T-helper 2 cell treated with Interferon-gamma antibody and Interleukin-4, amounts not matched to agents 5 μg/mL and 100 μg/mL, for 36 hours (primary cell): ENCODE measurements around the gene RBPMS2.

ENCODE experiments used
- DNase-seq: peaks from one replicate; pipeline ENCODE4 v3.0.0; 2021; ENCODE audit warnings: low spot score
- H3K27ac Mint-ChIP-seq: one replicate; pipeline ENCODE4 v1.8.0; 2021; ENCODE audit warnings: mild to moderate bottlenecking, mixed read lengths
- H3K27me3 Mint-ChIP-seq: one replicate; pipeline ENCODE4 v1.8.0; 2021; ENCODE audit warnings: low read depth, mixed read lengths
- H3K36me3 Mint-ChIP-seq: one replicate; pipeline ENCODE4 v1.8.0; 2021; ENCODE audit warnings: low read depth, mixed read lengths
- H3K4me1 Mint-ChIP-seq: one replicate; pipeline ENCODE4 v1.8.0; 2021; ENCODE audit warnings: low read depth, mixed read lengths
- H3K4me3 Mint-ChIP-seq: one replicate; pipeline ENCODE4 v1.8.0; 2022; ENCODE audit warnings: mild to moderate bottlenecking, moderate library complexity, mixed read lengths
- H3K9me3 Mint-ChIP-seq: one replicate; pipeline ENCODE4 v1.8.0; 2021; ENCODE audit warnings: mixed read lengths

Gene RBPMS2

GRCh38 chr15:64774629-64775493, 528 bp downstream of the RBPMS2 start:
- peaks cover 72% of the 10 kb centered on the region for H3K27me3 Mint-ChIP-seq
- H3K36me3 Mint-ChIP-seq: no peaks in the 10 kb centered on the region
- H3K4me1 Mint-ChIP-seq: no peaks in the 10 kb centered on the region
- H3K9me3 Mint-ChIP-seq: no peaks in the 10 kb centered on the region
- no peak overlapping the region for H3K27ac Mint-ChIP-seq
- H3K4me3 Mint-ChIP-seq: peak overlapping the region; percentile 6
- DNase-seq: no peak

- Mint-ChIP-seq H3K27me3 (peaks cover 66% of the 10 kb centered on the region), H3K36me3 (no peaks in the 10 kb centered on the region), H3K4me1 (no peaks in the 10 kb centered on the region), H3K4me3 (peak overlapping the region; percentile 6), H3K9me3 (no peaks in the 10 kb centered on the region), H3K27ac (no peak overlapping the region)
- DNase-seq: no peak
These were observed 1.3 kb downstream of the RBPMS2 start for GRCh38 chr15:64774037-64774628.

- Mint-ChIP-seq H3K36me3 (no peaks in the 10 kb centered on the region), H3K4me3 (peak overlapping the region; percentile 6), H3K4me1 (no peaks in the 10 kb centered on the region), H3K27me3 (peaks cover 62% of the 10 kb centered on the region), H3K27ac (no peak overlapping the region), H3K9me3 (no peaks in the 10 kb centered on the region)
- DNase-seq: no peak
These were observed 1.8 kb downstream of the RBPMS2 start for GRCh38 chr15:64773606-64774005.

GRCh38 chr15:64772964-64773363, 2.4 kb downstream of the RBPMS2 start:
- peaks cover 1% of the 10 kb centered on the region for H3K4me1 Mint-ChIP-seq
- no peak overlapping the region for H3K27ac Mint-ChIP-seq
- no peak for DNase-seq
- H3K36me3 Mint-ChIP-seq: no peaks in the 10 kb centered on the region
- peaks cover 56% of the 10 kb centered on the region for H3K27me3 Mint-ChIP-seq
- no peak overlapping the region for H3K4me3 Mint-ChIP-seq
- no peaks in the 10 kb centered on the region for H3K9me3 Mint-ChIP-seq

GRCh38 chr15:64772488-64772887, 2.9 kb downstream of the RBPMS2 start:
- no peaks in the 10 kb centered on the region for H3K9me3 Mint-ChIP-seq
- H3K4me1 Mint-ChIP-seq: peaks cover 3% of the 10 kb centered on the region
- H3K4me3 Mint-ChIP-seq: no peak overlapping the region
- no peak for DNase-seq
- no peak overlapping the region for H3K27ac Mint-ChIP-seq
- peaks cover 52% of the 10 kb centered on the region for H3K27me3 Mint-ChIP-seq
- no peaks in the 10 kb centered on the region for H3K36me3 Mint-ChIP-seq

- H3K27me3 Mint-ChIP-seq: peaks cover 33% of the 10 kb centered on the region
- H3K4me1 Mint-ChIP-seq: peaks cover 3% of the 10 kb centered on the region
- no peak overlapping the region for H3K4me3 Mint-ChIP-seq
- no peak for DNase-seq
- H3K27ac Mint-ChIP-seq: no peak overlapping the region
- H3K9me3 Mint-ChIP-seq: no peaks in the 10 kb centered on the region
- no peaks in the 10 kb centered on the region for H3K36me3 Mint-ChIP-seq
These were observed 4.8 kb downstream of the RBPMS2 start for GRCh38 chr15:64770626-64771025.

GRCh38 chr15:64767203-64767602, 8.2 kb downstream of the RBPMS2 start:
- Mint-ChIP-seq H3K9me3 (no peaks in the 10 kb centered on the region), H3K4me1 (peaks cover 3% of the 10 kb centered on the region), H3K27ac (peak overlapping the region; percentile 31), H3K27me3 (peaks cover 9% of the 10 kb centered on the region), H3K36me3 (no peaks in the 10 kb centered on the region), H3K4me3 (no peak overlapping the region)
- no peak for DNase-seq

- Mint-ChIP-seq H3K27me3 (peaks cover 6% of the 10 kb centered on the region), H3K27ac (peak overlapping the region; percentile 52), H3K9me3 (no peaks in the 10 kb centered on the region), H3K36me3 (no peaks in the 10 kb centered on the region), H3K4me1 (peaks cover 3% of the 10 kb centered on the region), H3K4me3 (no peak overlapping the region)
- DNase-seq: no peak
These were observed 9.3 kb downstream of the RBPMS2 start for GRCh38 chr15:64766058-64766457.

- no peaks in the 10 kb centered on the region for H3K36me3 Mint-ChIP-seq
- no peak for DNase-seq
- H3K27me3 Mint-ChIP-seq: no peaks in the 10 kb centered on the region
- no peak overlapping the region for H3K4me3 Mint-ChIP-seq
- no peaks in the 10 kb centered on the region for H3K9me3 Mint-ChIP-seq
- peaks cover 3% of the 10 kb centered on the region for H3K4me1 Mint-ChIP-seq
- H3K27ac Mint-ChIP-seq: no peak overlapping the region
These were observed 11.5 kb downstream of the RBPMS2 start for GRCh38 chr15:64763874-64764273.

- no peaks in the 10 kb centered on the region for H3K9me3 Mint-ChIP-seq
- H3K4me1 Mint-ChIP-seq: peaks cover 3% of the 10 kb centered on the region
- DNase-seq: no peak
- H3K4me3 Mint-ChIP-seq: no peak overlapping the region
- no peaks in the 10 kb centered on the region for H3K27me3 Mint-ChIP-seq
- H3K27ac Mint-ChIP-seq: no peak overlapping the region
- no peaks in the 10 kb centered on the region for H3K36me3 Mint-ChIP-seq
These were observed 11.9 kb downstream of the RBPMS2 start for GRCh38 chr15:64763462-64763861.

- H3K9me3 Mint-ChIP-seq: no peaks in the 10 kb centered on the region
- no peaks in the 10 kb centered on the region for H3K27me3 Mint-ChIP-seq
- H3K36me3 Mint-ChIP-seq: no peaks in the 10 kb centered on the region
- no peak overlapping the region for H3K4me3 Mint-ChIP-seq
- H3K27ac Mint-ChIP-seq: no peak overlapping the region
- peaks cover 2% of the 10 kb centered on the region for H3K4me1 Mint-ChIP-seq
- no peak for DNase-seq
These were observed 12.4 kb downstream of the RBPMS2 start for GRCh38 chr15:64763021-64763420.

- Mint-ChIP-seq H3K27me3 (peaks cover under 1% of the 10 kb centered on the region), H3K4me1 (no peaks in the 10 kb centered on the region), H3K4me3 (no peak overlapping the region), H3K27ac (no peak overlapping the region), H3K9me3 (no peaks in the 10 kb centered on the region), H3K36me3 (no peaks in the 10 kb centered on the region)
- no peak for DNase-seq
These were observed 12.8 kb downstream of the RBPMS2 start for GRCh38 chr15:64762546-64762945.

GRCh38 chr15:64761156-64761555, 14.2 kb downstream of the RBPMS2 start:
- Mint-ChIP-seq H3K4me1 (no peaks in the 10 kb centered on the region), H3K36me3 (no peaks in the 10 kb centered on the region), H3K4me3 (no peak overlapping the region), H3K27ac (no peak overlapping the region), H3K27me3 (peaks cover 6% of the 10 kb centered on the region), H3K9me3 (no peaks in the 10 kb centered on the region)
- DNase-seq: no peak

GRCh38 chr15:64760056-64760455, 15.3 kb downstream of the RBPMS2 start:
- Mint-ChIP-seq H3K9me3 (no peaks in the 10 kb centered on the region), H3K27me3 (peaks cover 6% of the 10 kb centered on the region), H3K4me3 (no peak overlapping the region), H3K27ac (no peak overlapping the region), H3K36me3 (no peaks in the 10 kb centered on the region), H3K4me1 (no peaks in the 10 kb centered on the region)
- no peak for DNase-seq
